HG03460 (cell line): ENCODE measurements around the gene SPTLC3.

Source experiments
- ATAC-seq: cut with Tn5 transposase; IDR thresholded peaks from one replicate; pipeline ENCODE4 v1.9.1; 2021; ENCODE audit not compliant: unreplicated experiment

The SPTLC3 gene

DNA sequence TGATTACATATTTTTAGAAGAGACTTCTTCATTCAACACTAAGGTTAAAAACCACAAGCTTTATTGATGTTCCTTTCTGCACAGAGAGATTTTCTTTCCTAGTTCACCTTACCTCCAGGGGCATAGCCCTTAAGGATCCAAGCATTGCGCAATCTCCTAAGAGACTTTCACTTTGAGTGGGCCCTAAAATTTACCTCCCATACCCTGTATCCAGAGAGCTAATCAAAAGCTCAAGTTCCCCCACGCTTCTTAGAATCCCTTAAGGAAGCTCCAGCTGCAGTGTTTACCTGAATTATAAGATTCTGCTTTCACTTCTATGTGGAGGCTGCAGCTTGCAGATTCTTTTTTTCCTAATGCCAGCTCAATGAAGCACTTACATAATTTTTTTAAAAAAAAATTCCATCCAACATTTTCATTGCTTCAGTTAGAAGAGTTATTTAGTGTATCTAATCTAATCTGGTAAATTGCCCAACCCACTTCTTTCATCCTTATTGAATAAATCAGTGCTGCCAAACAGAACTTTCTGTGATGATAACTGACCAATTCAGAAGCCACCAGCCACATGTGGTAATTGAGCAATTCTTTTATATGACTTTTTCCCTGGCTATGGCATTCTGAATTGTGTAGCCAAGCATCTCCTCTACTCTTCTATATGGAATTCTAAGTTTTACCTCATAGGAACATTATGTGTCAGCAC lies 24.6 kb upstream of the SPTLC3 start:
- ATAC-seq, result no peak

DNA sequence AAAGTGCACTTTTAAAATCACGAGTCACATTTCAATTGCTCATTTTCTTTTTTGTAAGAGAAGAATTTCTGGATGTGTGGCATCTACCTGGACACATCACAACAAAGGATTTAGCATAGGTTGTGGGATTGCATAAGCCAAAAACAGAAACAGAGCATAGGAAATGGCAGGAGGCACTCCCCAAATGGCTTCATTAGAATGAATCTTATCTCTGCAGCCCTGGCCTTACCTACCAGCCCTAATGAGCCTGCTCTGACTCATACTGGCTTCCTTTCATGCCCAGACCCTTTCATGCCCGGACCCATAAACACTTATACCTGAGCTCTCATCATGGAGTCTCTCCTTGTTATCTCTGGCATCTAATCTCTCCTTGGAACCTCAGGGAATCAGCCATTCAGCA lies 23.9 kb upstream of the SPTLC3 start:
- no peak for ATAC-seq

- no peak for ATAC-seq
Observed at GRCh38 chr20:12987261-12987660, 21.5 kb upstream of the SPTLC3 start.

GRCh38 chr20:12989586-12990115 lies 19.1 kb upstream of the SPTLC3 start:
- no peak for ATAC-seq

DNA sequence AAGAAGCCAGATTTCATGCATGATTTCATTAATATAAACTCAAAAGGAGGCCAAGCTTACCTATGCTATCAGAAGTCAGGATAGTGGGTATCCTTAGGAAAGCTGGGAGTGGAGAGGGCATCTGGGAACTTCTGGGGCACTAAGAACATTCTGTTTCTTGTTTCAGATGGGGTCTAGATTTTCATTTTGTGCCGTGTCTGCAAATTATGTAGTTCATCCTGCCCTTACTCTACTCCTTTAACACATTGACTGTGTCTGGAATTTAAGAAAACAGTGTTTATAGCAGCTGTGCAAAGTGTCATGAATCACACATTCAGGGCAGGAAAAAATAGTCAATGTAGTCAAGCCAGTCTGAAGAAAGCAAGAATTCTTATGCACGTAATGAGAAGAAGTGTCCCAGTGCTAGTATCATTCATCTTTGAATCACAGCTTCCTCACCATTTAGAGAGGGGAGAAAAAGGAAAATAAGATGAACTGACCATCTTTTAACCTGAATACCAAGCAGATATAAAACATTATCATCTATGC lies 11.6 kb upstream of the SPTLC3 start:
- ATAC-seq, result no peak

DNA sequence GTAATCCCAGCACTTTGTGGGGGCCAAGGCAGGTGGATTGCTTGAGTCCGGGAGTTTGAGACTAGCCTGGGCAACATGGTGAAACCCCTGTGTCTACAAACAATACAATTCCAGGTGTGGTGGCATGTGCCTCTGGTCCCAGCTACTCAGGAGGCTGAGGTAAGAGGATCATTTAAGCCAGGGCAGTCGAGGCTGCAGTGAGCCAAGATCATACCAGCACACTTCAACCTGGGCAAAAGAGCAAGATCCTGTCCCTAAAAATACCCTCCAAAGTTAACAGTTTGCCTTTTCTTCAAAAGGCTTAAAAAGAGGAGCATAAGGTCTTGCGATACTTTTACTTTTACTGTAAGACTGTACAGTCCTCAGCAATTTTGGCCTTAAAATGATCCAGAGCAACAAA lies 10.7 kb upstream of the SPTLC3 start:
- no peak for ATAC-seq

DNA sequence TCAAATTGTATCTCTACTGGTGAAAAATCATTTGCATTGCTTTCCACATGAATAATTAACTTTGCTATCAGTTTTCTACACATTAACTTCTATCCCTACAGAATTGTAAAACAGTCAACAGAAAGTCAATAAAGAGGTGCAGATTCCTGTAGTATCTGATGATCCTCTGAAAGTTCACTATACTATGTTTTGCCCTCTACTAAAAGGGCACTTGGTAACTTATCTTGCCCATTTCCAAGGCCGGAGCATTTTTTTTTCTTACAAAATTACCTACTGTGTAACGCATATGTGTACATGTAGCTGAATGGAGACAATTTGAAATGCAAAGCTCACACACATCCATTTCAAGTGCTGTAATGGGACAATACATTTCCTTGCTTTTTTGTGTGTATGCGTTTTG lies 9.6 kb upstream of the SPTLC3 start:
- no peak for ATAC-seq

GRCh38 chr20:13002251-13002650 lies 6.5 kb upstream of the SPTLC3 start:
- ATAC-seq, result no peak

- ATAC-seq, result no peak
Observed at GRCh38 chr20:13006825-13007224, 1.9 kb upstream of the SPTLC3 start.

- no peak for ATAC-seq
Observed at GRCh38 chr20:13007596-13007995, 1.2 kb upstream of the SPTLC3 start.

- ATAC-seq, result peak; percentile 90
Observed at GRCh38 chr20:13009682-13010406, 1.1 kb downstream of the SPTLC3 start.

GRCh38 chr20:13012886-13013285 lies 4.1 kb downstream of the SPTLC3 start:
- ATAC-seq, result no peak

DNA sequence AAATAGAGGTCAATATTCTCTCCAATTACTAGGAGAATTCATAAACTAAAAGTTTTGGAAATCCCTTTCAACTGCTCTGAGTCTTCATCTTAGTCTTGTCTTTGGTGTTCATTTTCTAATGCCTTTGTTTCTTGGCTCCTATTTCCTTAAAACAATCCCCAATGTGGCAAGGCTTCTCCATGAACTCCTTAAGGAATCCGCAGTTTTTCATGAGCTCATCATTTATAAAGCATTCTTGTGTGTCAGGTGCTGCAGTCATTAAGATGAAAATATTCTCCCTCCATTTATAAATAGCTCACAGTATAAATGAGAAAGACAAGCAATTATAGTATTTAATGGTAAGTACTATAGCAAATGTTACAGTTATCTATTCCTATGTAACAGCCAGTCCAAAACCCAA lies 4.6 kb downstream of the SPTLC3 start:
- no peak for ATAC-seq

DNA sequence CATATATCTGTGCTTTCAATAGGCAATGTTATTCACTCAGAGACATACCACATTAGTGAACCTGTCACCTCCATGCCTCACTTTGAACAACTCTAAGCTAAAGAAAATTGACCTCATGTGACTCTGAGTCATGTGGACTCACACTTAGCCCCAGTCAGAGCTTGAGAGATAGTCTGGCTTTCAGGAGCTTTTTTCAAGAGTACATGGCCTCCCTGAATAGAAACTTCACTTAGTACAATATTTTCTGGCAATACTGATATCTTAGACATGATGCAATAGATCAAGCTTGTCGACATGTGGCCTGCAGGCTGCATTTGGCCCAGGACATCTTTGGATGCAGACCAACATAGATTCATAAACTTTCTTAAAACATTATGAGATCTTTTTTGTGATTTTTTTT lies 8.5 kb downstream of the SPTLC3 start:
- ATAC-seq, result no peak

DNA sequence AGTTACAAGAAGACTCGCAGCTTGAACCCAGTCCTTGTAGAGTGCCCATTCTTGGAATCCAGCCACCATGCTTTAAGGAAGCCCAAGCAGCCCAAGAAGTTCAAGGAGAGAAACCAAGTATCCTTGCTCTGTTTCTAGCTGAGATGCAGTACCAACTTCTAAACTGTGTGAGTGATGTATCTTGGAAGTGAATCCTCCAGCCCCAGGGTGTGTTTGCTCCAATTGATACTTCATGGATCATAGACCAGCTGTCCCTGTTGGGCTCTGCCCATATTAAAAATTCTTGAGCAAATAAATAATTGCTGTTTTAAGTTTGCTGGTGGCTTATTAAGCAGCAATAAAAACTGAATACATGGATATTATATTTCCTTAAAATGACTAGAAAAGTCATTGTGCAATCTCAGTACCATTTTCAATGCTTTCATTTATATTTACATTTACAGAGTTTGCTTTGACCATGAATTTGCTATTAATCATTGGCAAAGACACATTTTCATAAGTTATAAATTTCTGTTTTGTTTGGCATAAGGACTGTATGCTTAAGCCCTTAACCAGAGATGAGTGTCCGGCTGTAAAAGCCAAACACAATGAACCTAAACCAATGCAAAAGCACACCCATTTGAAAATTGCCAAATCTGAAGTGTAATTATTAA lies 9.2 kb downstream of the SPTLC3 start:
- ATAC-seq, result no peak

- ATAC-seq, result no peak
Observed at GRCh38 chr20:13021205-13021970, 12.6 kb downstream of the SPTLC3 start.

GRCh38 chr20:13022401-13023155 lies 13.8 kb downstream of the SPTLC3 start:
- ATAC-seq, result no peak

DNA sequence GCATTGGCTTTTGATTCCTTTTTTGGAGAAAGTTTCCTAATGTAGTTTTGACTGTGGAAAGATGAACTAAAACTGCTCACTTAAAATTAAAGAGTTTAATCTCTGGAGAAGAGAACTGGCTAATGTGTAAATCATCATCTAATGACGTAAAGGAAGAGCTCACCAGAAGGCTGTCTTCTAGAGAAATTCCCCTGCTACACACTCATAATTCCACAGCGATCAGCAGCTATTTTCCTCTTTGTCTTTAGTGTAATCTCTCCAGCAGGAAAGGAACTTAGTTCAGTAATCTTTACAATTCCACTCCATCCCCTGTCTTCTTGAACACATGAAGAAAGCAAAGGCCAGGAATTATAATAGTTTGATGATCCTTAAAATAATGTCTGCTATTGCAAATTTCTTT lies 15.8 kb downstream of the SPTLC3 start:
- ATAC-seq, result no peak

DNA sequence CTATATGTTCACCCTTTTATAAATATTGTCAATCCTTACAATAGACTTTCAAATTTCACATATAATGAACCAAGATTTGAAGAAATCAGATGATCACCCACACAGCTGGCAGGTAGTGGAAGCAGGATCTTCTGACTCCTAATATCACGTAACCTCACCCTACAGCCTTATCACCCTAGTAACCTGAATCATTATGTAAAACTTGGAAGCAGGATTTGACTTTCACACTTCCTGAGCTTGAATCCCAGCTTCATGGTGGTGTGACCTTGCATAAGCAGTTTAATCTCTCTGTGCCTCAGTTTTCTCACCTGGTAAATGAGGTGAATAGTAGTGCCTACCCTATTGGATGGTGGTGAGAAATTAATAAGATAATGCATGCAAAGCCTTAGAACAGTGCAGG lies 16.4 kb downstream of the SPTLC3 start:
- no peak for ATAC-seq

GRCh38 chr20:13028001-13028400 lies 19.2 kb downstream of the SPTLC3 start:
- ATAC-seq, result no peak
